Measurements from ENCODE around the gene EXD3. TPM values are rescaled to one million over a fixed set of nuclear protein-coding genes. Genes with fewer than 3 reads are reported as not detected.

EXD3 gene
- total and polyA plus RNA-seq, 4 donors: 8.6 to 30.5 (median 19.5) TPM

DNA sequence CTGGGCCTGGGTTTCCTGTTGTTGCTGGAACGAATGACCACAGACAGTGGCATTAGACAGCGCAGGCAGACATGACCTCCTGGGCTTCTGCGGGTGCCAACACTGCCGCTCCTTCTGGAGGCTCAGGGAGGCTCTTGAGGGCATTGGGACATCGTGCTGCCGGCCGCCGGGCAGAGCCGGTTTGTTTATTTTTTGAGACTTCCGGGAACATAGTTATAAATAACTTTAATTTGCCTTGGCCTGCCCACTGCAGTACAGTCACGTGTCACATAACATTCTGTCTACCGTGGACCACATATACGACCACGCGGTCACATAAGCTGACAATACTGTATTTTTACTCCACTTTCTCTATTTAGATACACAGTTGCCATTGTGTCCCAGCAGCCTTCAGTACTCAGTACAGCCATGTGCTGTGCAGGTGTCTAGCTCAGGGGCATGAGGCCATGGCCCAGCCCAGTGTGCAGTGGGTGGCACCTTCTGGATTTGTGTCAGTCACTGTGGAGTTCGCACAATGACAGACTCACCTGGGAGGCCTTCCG, 153.7 kb downstream of the EXD3 start:
- Histone ChIP-seq H3K9me3 (ENCODE audit: control insufficient read depth in 4 of 4, insufficient read depth in 3 of 4, low read length in 3 of 4) (no peaks in the 10 kb centered on the region), H3K4me3 (no peak overlapping the region), H3K36me3 (ENCODE audit: control insufficient read depth in 4 of 4, insufficient read depth in 4 of 4, low read length in 4 of 4) (peaks cover 11 to 41% (median 15%) of the 10 kb centered on the region in 4 donors), H3K27ac (ENCODE audit: low read depth in 1 of 2, low read length in 1 of 2) (peak overlapping the region; percentile 64 to 94), H3K27me3 (ENCODE audit: control insufficient read depth in 3 of 3, insufficient read depth in 3 of 3, low read length in 2 of 3) (no peaks in the 10 kb centered on the region), H3K4me1 (ENCODE audit: control insufficient read depth in 5 of 5, insufficient read depth in 5 of 5, low read length in 5 of 5) (peaks cover under 1 to 20% (median 4%) of the 10 kb centered on the region in 5 donors), H3K9ac (ENCODE audit: insufficient read depth in 1 of 2, low read length in 2 of 2) (no peak overlapping the region)
- 27 to 61% methylated on average over 17 of the region's 17 CpGs for WGBS, 2 donors
- TF ChIP-seq, protein P1, sequence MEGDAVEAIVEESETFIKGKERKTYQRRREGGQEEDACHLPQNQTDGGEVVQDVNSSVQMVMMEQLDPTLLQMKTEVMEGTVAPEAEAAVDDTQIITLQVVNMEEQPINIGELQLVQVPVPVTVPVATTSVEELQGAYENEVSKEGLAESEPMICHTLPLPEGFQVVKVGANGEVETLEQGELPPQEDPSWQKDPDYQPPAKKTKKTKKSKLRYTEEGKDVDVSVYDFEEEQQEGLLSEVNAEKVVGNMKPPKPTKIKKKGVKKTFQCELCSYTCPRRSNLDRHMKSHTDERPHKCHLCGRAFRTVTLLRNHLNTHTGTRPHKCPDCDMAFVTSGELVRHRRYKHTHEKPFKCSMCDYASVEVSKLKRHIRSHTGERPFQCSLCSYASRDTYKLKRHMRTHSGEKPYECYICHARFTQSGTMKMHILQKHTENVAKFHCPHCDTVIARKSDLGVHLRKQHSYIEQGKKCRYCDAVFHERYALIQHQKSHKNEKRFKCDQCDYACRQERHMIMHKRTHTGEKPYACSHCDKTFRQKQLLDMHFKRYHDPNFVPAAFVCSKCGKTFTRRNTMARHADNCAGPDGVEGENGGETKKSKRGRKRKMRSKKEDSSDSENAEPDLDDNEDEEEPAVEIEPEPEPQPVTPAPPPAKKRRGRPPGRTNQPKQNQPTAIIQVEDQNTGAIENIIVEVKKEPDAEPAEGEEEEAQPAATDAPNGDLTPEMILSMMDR (IDR thresholded peaks at IDR 0.05; ENCODE audit: control extremely low read depth, extremely low read depth): no peak
- ATAC-seq (ENCODE audit: insufficient read depth, low FRiP score) (peak; percentile 47), DNase-seq (peak; percentile 28 to 57 (median 47))

- Histone ChIP-seq H3K4me1 (ENCODE audit: control insufficient read depth in 5 of 5, insufficient read depth in 5 of 5, low read length in 5 of 5) (peaks cover 0 to 14% (median 4%) of the 10 kb centered on the region in 5 donors), H3K36me3 (ENCODE audit: control insufficient read depth in 4 of 4, insufficient read depth in 4 of 4, low read length in 4 of 4) (peaks cover 11 to 47% (median 20%) of the 10 kb centered on the region in 4 donors), H3K4me3 (no peak overlapping the region), H3K27ac (ENCODE audit: low read depth in 1 of 2, low read length in 1 of 2) (peak overlapping the region; percentile 64 to 94), H3K27me3 (ENCODE audit: control insufficient read depth in 3 of 3, insufficient read depth in 3 of 3, low read length in 2 of 3) (no peaks in the 10 kb centered on the region), H3K9me3 (ENCODE audit: control insufficient read depth in 4 of 4, insufficient read depth in 3 of 4, low read length in 3 of 4) (no peaks in the 10 kb centered on the region), H3K9ac (ENCODE audit: insufficient read depth in 1 of 2, low read length in 2 of 2) (no peak overlapping the region)
- DNase-seq: no peak
- WGBS, 2 donors: 49 to 66% methylated on average over 19 of the region's 19 CpGs
- TF ChIP-seq, protein P1 (IDR thresholded peaks at IDR 0.05; ENCODE audit: control extremely low read depth, extremely low read depth): no peak
- no peak for ATAC-seq (ENCODE audit: insufficient read depth, low FRiP score)
Measured at GRCh38 chr9:137268538-137269201, 154.3 kb downstream of the EXD3 start.

DNA sequence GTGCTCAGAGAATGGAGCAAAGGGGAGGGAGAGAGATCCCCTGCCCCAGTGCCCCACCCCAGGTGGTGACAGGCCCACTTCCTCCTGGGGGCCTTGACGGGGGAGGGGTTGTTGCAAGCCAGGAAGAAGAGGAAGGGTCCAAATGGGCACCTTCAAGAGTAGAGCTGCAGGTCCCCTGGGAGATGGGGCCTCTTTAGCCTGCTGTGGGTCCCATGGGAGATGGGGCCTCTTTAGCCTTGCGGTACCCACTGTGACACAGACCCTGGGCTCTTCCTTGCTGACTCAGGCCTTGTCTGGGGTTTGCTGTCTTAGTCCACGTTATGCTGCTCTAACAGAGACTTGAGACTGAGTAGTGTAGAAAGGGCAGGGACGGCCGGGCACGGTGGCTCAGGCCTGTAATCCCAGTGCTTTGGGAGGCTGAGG, 155.0 kb downstream of the EXD3 start:
- Histone ChIP-seq H3K27ac (ENCODE audit: low read depth in 1 of 2, low read length in 1 of 2) (peak overlapping the region; percentile 59 to 64), H3K9ac (ENCODE audit: insufficient read depth in 1 of 2, low read length in 2 of 2) (no peak overlapping the region), H3K36me3 (ENCODE audit: control insufficient read depth in 4 of 4, insufficient read depth in 4 of 4, low read length in 4 of 4) (peaks cover 11 to 52% (median 20%) of the 10 kb centered on the region in 4 donors), H3K27me3 (ENCODE audit: control insufficient read depth in 3 of 3, insufficient read depth in 3 of 3, low read length in 2 of 3) (no peaks in the 10 kb centered on the region), H3K4me1 (ENCODE audit: control insufficient read depth in 5 of 5, insufficient read depth in 5 of 5, low read length in 5 of 5) (peaks cover 0 to 14% (median 4%) of the 10 kb centered on the region in 5 donors), H3K4me3 (no peak overlapping the region), H3K9me3 (ENCODE audit: control insufficient read depth in 4 of 4, insufficient read depth in 3 of 4, low read length in 3 of 4) (no peaks in the 10 kb centered on the region)
- DNase-seq (no peak), ATAC-seq (ENCODE audit: insufficient read depth, low FRiP score) (no peak)
- TF ChIP-seq, protein P1 (IDR thresholded peaks at IDR 0.05; ENCODE audit: control extremely low read depth, extremely low read depth): no peak
- WGBS, 2 donors: 58 to 83% methylated on average over 6 of the region's 6 CpGs

All from lung (tissue), 12 donors.